ENCODE measurements around the gene KCNH1.

The KCNH1 gene

DNA sequence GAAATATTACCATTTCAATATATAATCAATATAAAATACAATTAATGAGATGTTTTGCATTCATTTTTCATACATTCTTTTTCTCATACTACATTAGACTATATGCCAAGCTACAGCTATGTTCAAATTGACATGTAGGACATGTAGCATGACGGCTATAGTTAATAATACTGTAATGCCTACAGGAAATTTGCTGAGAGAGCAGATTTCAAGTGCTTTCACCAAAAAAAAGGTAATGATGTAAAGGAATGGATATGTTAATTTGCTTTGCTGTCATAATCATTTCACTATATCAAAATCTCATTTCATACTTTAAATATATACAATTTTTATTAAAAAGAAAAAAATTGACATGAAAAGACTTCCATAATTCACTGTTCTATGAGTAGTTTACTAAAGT is 215.1 kb downstream of the KCNH1 start:
- DNase-seq (ENCODE audit: low read depth in 2 of 2), result no peak

DNA sequence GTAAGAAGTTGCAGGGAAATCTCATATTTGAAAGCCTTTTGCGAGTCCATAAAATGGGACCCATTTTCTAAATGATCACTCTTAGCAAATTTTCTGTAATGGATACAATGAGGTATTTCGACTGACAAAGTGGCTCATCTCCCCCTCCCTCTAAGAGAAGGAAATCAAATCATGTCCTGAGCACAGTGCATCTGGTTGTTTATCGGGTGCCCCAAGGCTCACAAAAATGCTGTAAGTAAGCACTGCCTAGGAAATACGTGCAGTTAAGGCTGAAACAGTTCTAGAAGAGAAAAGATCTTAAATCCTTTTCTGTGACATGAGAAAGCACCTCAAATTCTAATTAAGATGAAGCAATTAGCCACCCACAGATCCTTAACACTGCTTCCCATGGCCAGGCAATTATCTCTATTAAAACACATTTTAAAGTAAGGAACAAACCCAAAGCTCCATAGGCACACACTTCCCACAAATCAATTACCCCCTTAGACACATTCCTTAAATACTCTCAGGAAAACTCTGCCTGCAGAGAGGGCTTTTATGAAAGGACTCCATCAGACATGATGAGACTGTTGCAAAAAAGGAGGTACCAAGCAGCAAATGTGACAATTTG is 216.3 kb downstream of the KCNH1 start:
- no peak for DNase-seq (ENCODE audit: low read depth in 2 of 2)

DNA sequence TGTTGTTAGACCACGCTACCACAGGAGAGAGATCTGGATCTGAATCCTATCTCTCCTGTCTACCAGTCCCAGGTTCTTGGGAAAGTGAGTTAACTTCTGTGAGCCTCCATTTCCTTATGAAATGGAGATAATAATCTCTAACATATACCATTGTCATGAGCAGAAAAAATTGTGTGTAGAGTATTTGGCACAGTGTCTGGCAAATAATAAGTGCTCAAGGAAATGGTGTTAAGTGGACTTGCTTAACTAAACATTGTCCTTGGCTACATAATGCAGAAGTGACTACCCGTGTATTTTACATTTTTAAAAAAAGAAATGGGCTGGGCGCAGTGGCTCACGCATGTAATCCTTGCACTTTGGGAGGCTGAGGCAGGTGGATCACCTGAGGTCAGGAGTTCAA is 217.4 kb downstream of the KCNH1 start:
- no peak for DNase-seq (ENCODE audit: low read depth in 2 of 2)

DNA sequence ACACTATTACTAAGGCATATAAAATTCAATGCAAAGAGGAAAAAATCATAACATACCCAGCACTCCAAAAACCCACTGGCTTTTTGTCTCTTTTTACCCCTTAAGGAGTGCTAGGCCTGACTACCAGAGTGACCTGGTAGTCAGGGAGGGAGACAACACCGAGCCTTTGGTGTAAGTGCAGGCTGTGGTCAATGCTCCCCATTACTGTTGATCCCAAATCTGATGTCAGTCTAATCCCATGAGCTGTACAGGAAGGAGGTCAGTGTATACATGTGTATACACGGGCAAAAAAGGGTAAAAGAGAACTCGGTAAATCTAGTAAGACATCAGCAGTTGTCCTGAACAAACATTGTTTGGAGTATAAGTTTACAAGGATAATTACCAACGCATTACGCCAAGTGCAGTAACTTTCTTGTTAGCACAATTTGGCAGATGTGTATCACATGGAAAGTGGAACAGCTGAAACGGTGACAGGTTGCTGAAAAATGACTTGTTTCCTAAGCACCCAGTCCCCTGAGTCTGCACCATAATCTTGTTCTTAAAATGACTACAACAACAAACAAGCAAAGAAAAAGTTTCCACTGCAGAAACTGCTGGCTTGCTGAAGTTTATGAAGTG is 217.9 kb downstream of the KCNH1 start:
- no peak for DNase-seq (ENCODE audit: low read depth in 2 of 2)

DNA sequence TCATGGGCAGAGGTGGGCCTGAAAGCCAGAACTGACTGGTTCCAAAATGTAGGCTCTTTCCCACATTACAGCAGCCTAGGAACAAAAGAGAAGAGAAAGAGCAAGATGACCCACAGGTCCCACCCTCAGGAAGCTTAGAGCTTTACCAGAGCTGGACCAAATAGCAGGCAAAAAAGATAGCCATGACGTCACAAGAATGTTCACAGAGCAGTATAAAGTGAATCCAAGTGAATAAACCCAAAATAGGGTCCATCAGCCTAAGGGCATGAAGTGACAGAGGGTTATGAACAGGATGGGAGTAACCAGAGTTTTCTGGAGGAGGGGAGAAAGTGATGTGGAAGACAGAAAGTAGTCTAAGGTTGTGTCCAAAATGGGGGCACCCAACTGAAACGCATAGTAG is 221.2 kb downstream of the KCNH1 start:
- no peak for DNase-seq (ENCODE audit: low read depth in 2 of 2)

DNA sequence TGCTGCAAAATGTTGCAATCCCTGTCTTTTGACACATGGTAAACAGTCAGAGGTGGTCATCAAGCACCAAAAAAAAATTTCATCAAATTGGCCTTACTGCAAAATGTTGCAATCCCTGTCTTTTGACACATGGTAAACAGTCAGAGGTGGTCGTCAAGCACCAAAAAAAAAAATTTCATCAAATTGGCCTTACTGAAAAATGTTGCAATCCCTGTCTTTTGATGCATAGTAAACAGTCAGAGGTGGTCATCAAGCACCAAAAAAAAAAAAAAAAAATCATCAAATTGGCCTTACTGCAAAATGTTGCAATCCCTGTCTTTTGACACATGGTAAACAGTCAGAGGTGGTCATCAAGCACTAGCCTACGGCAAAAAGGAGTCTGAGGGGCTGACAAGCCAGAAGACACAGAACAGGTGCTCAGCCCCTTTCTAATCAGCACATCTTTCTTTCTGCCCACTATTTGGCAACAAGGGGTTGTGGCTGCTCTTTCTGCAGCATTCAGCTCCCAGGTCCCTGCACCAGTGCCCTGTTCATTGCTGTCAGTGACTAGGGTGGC is 223.8 kb downstream of the KCNH1 start:
- no peak for DNase-seq (ENCODE audit: low read depth in 2 of 2)

DNA sequence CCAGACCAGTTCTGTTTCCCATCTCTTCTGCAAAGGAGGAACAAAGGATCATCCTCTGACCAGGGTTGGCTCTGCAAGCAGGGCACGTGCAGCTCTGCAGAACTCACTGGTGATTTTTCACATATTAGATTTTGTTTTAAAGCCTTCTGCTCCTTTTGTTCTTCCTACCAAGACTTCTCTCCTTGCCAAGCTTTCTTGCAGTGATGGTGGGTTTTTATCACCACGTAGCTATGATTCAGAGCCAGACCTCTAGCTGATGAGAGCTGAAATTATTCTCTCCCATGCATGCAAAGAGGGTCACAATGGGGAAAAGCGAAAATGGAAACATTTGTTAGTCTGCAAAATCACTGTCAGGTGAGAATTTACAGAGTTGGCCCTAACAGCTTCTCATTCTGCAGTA is 225.2 kb downstream of the KCNH1 start:
- no peak for DNase-seq (ENCODE audit: low read depth in 2 of 2)

DNA sequence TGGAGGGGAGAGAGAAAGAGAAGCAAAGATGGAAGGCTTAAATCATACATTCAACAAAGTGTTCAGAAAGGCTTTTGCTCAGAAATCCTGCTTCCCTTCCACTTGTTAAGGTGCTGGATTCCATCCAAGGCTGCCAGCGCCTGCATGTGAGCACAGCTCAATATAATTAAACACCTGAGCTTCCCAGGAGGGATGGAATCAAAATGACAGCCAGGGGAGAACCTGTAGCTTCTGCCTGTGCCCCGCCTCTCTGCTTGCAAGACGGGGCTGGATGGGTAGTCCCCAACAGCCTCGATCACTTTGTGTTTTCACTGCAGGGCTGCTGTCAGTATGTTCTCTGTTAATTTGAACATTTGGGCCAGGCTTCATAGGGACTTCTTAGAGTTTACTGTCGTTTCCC is 225.7 kb downstream of the KCNH1 start:
- DNase-seq (ENCODE audit: low read depth in 2 of 2), result no peak

DNA sequence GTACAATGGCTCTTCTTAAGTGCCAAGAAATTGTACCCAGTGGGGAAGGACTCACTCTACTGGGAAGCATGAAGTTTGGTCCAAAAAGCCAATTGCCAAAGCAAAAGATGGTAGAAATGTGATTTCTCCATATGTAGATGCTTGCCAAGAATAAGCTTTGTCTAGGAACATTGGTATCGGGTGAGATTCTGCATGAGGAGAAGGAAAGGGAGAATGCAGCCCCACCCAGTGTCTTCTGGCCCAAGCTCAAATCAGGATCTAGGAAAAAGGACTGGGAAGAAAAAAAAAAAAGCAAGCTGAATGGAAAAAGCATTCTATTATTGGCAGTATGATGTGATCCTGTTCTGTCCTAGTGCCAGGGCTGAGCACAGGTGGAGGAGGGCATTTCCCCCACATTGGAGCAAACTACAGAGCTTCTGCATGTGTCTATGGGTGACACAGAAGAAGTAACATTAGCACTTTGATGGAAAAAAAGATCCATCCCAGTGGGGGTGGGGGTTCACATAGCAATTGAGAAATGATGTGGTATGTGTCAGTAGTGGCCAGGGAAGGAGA is 226.6 kb downstream of the KCNH1 start:
- DNase-seq (ENCODE audit: low read depth in 2 of 2), result no peak

DNA sequence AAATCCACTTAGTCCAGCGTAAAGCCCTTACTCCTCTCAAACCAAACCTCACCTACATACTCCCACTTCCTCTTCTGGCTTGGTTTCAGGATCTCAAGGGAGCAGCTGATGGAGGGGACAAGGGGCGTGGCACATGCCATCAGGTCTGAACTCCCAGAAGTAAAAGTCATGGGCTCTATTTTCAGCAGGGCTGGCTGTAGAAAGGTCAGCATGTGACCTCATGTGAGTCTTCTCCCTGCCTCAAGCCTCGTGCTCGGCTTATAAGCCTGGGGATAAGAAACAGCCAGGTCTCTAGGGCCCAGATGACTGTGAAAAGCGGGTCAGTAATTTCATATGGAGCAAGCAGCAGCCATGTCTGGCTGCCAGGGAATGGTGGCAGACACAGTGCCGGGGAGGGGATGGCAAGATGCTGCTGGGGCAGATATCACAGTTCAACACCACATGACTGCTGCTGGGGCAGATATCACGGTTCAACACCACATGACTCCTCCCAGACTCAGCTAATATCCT is 227.9 kb downstream of the KCNH1 start:
- no peak for DNase-seq (ENCODE audit: low read depth in 2 of 2)

DNA sequence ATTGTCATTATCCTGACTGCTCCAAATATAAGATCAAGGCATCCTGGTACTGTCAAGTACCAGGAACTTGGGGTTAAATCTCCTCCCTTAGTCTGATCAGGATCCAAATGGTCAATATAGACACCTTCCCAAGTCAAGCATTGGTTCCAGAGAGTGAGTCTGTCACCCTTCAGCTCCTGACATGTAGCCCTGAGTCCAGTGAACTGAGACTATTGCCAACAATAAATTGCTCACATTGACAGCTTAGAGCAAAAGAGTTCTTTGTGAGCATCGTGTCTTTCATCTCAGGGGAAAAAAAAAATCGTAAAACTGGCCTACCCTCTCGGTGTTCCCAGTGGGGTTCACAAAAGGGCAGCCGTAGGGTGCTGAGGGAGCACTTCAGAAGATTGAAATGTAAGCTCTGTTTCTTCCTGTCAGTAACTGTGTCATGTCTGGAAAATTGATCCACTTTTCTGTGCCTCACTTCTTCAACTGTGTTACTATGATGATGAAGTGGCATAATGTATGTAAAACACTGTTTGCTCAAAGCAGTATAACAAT is 228.5 kb downstream of the KCNH1 start:
- DNase-seq (ENCODE audit: low read depth in 2 of 2), result no peak

DNA sequence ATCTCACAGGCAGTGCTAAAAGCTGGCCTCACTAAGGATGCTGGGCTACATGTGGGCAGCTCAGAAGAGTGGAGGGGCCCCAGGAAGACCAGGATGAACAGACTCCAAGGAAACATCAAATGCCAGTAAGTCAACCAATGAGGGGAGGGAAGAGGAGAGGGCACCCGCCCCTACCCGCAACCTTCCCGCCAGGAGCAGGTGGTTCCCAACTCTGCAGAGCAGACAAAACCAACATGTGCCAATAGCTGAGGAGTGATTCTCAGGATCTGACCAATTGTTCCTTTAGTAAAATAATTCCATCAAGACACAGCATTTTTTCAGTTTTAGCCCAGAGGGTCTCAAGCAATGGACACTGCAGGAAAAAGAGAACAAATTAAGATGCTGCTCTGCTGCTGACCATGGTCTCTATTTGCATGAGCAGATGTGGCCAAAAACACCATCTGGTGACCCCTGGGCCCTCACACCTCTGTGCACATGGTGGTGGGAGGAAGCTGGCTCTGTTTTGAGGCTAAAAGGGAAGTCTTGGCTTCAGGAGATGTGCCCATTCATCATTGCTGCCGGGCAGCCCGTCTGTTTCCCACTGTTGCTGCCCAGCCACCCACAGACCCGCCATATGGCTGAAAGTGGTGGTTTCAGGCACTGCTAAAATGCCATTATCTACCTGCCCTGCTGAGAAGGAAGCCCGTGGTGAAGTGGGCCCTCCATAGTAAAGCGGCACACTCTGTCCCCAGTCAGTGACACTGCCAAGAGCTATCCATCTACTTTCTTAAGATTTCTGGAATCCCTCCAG is 231.8 kb downstream of the KCNH1 start:
- no peak for DNase-seq (ENCODE audit: low read depth in 2 of 2)

DNA sequence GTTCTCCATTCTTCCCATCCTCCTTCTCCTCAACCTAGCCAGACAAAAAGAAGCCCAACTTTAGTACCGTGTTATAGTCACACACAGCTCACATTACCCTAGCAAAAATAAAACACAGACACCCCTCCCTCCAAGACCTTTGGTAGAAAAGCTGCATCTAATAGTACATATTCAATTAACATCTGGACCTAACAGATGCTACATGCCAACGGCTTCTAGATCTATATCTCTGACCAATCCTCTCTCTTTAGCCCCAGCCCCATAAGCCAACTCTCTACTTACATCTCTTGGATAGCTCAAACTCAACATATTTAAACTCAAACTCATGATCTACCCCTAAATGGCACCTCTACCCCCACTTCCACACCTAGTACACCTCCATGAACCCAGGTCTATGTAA is 233.1 kb downstream of the KCNH1 start:
- DNase-seq (ENCODE audit: low read depth in 2 of 2), result no peak

DNA sequence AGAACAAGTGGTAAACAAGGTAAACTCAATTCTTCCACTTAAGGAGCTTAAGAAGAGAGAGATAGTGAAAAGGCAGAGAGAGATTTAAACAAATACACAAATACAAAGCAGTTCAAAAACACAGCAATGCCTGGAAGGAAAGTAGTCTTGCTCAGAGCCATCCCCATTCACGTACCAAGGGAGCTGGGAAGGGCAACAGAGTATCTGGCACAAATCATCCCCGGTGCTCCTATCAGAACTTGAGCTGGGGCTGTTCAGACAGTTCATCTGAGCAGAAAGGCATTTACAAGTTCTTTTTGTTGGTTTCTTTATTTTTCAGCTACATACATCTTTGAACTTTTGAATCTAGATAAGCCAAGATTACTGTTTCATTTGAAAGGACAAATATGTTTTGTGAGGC is 233.9 kb downstream of the KCNH1 start:
- no peak for DNase-seq (ENCODE audit: low read depth in 2 of 2)

DNA sequence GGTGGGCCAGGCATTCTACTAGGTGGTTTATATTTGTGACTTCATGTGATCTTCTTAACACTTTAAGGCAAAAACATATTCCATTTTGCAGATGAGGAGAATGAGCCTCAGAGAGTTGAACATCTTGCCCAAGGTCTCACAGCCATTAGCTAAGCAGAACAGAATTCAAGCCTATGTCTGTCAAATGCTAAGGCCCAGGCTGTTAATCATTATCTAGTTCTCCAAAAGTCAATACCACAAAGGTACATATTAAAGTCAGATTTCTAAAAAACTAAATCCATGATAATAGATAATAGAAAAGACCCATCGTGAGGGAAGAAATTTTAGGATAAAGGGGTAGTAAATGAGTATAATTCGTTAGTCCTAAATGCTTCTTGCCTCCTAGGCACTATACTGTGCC is 234.3 kb downstream of the KCNH1 start:
- DNase-seq (ENCODE audit: low read depth in 2 of 2), result no peak

DNA sequence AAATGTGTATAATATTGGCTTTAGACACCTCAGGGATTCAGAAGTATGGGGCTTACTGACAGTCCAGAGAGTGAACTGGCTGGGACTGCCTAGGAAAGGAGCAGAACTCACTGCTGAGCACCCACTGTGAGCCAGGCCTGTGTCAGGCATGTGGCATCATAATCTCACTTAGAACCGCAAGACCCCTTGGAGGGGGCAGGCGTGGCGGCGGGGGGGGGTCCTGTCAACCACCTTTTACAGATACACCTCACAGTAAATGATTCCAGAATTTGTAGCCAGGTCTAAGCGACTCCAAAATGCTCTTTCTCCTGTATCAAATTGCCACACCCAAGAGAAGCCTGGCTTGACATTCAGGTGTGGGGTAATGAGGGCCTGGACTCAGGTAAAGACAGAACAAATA is 235.5 kb downstream of the KCNH1 start:
- DNase-seq (ENCODE audit: low read depth in 2 of 2), result no peak

DNA sequence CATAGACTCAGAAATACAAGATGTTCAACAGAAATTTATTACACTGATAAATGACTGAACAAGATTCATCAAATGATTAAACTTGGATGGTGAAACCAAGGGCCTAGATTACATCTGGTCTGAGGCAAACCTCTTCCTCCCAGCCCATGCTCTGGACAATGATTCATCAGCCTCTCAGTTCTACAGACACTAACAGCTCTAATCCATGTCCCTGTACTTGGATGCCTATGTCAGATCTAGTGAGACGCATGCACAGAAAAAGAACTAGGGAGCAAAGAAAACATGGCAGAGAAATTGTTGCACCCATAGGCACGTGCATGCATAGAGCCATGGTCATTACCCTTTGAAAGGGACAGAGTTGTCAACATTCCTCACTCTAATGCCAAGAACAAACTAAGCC is 250.1 kb downstream of the KCNH1 start:
- DNase-seq (ENCODE audit: low read depth in 2 of 2), result no peak

DNA sequence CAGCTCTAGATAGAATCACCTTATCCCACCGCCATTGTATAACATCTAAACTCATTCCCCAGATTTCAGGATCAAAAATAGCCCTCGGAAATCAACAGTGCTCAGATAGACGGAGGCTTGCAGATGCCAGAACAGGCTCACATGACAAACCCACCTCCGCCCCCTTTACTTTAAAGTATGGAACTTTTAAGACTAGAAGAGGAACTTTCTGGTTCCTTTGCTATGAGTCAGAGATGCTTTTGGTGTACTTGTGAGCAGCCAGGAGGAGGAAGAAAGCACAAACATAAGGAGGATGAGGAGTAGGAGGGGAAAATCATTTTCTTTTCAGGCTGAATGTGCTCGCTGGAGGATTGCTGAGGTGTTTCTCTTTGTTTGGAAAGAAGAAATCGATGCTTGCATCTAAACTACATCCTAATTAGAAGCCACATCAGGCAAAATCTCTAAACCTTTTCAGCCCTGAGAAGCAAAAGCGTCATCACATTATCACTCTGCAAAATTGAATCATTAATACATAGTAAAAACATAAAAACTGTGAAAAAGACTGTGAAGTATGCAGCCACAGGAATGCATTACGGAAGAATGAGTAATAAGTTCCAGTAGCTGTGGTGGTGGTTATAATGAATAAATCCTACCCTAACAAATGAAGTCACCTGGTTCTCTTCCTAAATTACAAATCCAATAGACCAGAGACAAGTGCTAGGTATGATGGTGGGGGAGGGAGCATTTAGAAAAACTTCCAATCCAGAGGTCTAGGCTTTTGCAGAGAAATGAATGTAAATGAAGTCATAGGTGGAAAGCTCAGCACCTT is 251.3 kb downstream of the KCNH1 start:
- peak; percentile 10 to 15 for DNase-seq (ENCODE audit: low read depth in 2 of 2)

DNA sequence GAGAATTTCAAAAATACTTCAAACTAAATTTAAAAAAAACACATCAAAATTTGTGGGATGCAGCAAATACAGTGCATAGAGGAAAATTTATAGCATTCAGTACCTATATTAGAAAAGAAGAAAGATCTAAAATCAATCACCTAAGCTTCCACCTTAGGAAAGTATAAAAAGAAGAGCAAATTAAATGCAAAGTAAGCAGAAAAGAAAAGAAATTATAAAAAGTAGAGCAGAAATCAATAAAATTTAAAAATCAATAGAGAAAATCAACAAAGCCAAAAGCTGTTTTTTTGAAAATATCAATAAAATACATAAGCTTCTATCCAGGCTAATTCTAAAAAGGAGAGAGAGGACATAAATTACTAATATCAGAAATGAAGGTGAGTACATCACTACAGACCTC is 255.4 kb downstream of the KCNH1 start:
- DNase-seq (ENCODE audit: low read depth in 2 of 2), result no peak

DNA sequence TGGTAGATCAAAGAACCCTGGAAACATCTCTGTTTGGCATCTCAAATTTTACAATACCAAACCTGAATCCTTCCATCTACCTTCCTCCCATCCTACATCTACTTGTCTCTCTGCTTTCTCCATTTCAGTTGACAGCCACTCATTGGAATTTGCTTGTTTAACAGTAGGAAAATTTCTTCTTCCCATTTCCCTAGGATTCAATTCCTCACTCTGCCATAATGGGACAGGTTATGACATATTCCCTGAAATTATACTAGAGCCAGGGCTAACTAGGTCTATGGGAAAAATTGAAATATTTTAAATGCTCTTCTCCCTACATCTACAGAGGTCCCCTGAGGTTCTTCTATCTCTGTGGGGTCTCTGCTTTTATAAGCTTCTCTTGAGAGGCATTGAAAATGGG is 257.7 kb downstream of the KCNH1 start:
- DNase-seq (ENCODE audit: low read depth in 2 of 2), result no peak

DNA sequence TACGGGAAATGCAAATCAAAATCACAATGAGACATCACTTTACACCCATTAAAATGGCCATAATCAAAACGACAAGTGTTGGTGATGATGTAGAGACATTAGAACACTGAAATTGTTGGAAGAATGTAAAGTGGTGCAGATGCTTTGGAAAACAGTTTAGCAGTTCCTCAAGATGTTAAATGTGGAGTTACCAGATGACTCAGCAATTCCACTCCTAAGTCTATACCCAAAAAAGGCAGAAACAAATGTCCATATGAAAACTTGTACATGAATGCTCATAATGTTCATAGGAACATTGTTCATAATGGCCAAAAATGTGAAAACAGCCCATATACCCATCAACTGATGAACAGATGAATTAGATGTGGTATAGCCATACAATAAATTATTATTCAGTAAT is 267.4 kb downstream of the KCNH1 start:
- DNase-seq (ENCODE audit: low read depth in 2 of 2), result no peak

Data from fibroblast of skin of left biceps (primary cell).